Measurements from ENCODE around the gene PGP.

PGP gene

DNA sequence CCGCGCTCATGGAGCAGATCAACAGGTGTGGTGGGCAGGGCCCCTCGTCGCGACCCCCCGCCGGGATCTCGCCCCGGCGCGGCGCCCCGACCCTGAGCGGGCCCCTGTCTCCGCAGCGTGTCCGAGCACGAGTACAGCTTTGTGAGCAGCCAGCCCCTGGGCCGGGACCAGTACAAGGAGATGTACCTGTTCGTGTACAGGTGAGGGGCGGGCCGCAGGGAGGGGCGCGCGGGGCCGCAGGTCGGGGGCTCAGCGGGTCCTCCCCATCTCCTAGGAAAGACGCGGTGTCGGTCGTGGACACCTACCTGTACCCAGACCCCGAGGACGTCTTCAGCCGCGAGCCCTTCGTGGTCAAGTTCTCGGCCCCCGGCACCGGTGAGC lies 22.5 kb upstream of the PGP start:
- DNase-seq (ENCODE audit: low read depth), result no peak

DNA sequence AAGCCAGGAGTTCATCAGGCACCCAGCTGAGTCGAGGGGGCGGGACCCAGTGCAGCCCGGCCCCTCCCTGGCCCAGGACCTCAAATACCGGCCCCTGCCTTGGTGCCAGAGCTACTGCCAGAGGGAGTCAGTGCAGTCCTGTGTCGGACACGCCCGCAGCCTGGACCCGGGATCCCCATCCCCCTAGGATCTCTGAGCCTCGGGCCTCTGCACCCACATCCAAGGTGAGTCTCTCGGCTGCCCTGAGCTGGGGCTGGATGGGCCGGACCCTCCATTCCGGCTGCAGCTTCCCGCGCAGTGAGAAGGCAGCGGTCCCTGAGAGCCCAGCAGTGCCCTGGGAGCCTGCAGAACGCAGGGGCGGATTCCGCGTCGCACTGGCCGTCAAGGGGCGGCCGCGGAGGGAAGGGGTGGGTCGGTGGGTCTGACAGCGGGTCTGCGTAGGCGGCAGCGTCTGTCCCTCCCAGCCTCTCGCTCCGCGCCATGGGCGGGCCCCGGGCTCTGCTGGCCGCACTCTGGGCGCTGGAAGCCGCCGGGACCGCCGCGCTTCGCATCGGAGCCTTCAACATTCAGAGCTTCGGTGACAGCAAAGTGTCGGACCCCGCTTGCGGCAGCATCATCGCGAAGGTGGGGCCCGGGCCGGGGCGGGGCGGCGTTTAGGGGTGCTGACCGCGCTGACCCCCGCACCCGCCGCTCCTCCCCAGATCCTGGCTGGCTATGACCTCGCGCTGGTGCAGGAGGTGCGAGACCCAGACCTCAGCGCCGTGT lies 21.9 kb upstream of the PGP start, which contains the start of gene DNASE1L2:
Gene DNASE1L2, plus strand, starts transcription at position 108 of the 765 bp plus-strand sequence. Its CDS starts 373 bp downstream, at position 481.
- DNase-seq (ENCODE audit: low read depth), result no peak

GRCh38 chr16:2235695-2236336 lies 21.2 kb upstream of the PGP start:
- DNase-seq (ENCODE audit: low read depth), result no peak

DNA sequence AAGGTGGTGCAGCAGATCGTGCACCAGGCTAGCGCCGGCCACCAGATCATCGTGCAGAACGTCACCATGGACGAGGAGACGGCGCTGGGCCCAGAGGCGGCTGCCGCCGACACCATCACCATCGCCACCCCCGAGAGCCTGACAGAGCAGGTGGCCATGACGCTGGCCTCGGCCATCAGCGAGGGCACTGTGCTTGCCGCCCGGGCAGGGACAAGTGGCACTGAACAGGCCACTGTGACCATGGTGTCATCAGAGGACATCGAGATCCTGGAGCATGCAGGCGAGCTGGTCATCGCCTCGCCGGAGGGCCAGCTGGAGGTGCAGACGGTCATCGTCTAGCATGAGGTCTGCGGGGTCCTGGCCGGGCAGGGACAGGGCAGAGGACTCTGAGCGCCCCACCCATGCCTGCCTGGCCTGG lies 20.6 kb upstream of the PGP start:
- DNase-seq (ENCODE audit: low read depth), result no peak

GRCh38 chr16:2234813-2235170 lies 20.2 kb upstream of the PGP start:
- no peak for DNase-seq (ENCODE audit: low read depth)

DNA sequence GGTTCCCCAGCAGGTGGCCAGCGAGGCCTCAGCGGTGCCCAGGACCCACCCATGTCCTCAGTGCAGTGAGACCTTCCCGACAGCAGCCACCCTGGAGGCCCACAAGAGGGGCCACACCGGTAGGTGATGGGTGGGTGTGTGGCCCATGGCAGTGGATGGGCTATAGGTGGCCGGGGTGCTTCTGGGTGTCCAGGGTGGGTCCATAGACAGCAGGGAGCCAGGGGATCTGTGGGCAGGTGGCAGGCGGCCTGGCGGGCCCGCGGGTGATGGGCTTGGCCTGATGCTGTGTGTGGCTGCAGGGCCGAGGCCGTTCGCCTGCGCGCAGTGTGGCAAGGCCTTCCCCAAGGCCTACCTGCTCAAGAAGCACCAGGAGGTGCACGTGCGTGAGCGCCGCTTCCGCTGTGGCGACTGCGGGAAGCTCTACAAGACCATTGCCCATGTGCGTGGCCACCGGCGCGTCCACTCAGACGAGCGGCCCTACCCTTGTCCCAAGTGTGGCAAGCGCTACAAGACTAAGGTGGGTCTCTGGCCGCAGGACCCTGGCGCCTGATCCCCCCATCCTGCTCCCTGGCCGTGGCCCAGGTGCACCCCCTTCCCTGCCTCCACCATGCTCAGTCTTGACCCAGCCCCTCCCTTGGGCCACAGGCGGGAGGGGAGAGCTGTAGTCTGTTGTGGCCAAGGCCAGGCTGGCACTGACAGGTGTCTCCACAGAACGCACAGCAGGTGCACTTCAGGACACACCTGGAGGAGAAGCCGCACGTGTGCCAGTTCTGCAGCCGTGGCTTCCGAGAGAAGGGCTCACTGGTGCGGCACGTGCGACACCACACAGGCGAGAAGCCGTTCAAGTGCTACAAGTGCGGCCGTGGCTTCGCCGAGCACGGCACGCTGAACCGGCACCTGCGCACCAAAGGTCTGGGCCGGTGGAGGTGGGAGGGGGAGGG lies 19.5 kb upstream of the PGP start:
- DNase-seq (ENCODE audit: low read depth), result no peak

- no peak for DNase-seq (ENCODE audit: low read depth)
Measured at GRCh38 chr16:2233046-2233775, 18.6 kb upstream of the PGP start.

DNA sequence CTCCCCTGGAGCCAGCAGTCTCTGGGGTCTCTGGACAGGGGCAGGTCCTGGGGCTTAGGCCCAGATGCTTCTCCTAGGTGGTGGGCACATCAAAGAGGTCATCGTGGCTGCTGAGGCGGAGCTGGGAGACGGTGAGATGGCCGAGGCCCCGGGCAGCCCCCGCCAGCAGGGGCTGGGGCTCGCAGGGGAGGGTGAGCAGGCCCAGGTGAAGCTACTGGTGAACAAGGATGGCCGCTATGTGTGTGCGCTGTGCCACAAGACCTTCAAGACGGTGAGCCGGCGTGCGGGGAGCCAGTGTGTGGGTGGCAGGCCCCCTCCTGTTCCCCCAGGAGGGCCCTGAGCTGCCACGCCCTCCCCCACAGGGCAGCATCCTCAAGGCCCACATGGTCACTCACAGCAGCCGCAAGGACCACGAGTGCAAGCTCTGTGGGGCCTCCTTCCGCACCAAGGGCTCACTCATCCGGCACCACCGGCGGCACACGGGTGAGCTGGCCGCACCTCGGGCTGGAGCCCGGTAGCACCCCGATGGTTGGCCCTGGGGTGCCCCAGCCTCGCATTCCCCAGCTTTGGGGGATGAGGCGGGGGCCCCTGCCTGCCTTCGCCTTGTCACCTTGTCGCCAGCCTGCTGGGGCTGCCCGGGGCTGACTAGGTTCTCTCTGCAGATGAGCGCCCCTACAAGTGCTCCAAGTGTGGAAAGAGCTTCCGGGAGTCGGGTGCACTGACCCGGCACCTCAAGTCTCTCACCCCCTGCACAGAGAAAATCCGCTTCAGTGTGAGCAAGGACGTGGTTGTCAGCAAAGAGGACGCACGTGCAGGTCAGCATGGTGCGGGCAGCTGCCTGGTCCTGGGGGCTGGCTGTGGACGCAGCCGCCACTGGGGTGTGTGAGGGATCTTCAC lies 17.7 kb upstream of the PGP start:
- DNase-seq (ENCODE audit: low read depth), result no peak

- no peak for DNase-seq (ENCODE audit: low read depth)
Measured at GRCh38 chr16:2231016-2231931, 16.6 kb upstream of the PGP start.

DNA sequence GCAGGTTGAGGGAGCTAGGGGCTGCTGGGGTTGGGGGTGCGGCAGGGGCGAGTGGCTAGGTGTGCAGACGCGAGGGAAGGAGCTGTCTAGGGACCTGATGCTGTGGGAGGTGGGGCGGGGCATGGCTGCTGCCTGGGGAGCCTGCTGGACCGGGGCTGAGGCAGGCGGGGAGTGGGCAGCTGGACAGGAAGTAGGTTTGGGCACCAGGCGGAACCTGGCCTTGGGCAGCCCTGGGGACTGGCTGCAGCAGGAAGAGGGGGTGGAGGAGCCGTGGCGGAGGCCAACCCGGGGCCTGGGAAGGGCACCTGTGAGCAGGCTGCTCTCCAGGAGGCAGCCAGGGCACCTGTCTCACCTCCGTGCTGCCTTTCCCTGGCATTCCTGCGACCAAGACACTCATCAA lies 15.7 kb upstream of the PGP start:
- DNase-seq (ENCODE audit: low read depth), result no peak

GRCh38 chr16:2229632-2230250 lies 15.1 kb upstream of the PGP start:
- no peak for DNase-seq (ENCODE audit: low read depth)

GRCh38 chr16:2229091-2229490 lies 14.5 kb upstream of the PGP start:
- no peak for DNase-seq (ENCODE audit: low read depth)

DNA sequence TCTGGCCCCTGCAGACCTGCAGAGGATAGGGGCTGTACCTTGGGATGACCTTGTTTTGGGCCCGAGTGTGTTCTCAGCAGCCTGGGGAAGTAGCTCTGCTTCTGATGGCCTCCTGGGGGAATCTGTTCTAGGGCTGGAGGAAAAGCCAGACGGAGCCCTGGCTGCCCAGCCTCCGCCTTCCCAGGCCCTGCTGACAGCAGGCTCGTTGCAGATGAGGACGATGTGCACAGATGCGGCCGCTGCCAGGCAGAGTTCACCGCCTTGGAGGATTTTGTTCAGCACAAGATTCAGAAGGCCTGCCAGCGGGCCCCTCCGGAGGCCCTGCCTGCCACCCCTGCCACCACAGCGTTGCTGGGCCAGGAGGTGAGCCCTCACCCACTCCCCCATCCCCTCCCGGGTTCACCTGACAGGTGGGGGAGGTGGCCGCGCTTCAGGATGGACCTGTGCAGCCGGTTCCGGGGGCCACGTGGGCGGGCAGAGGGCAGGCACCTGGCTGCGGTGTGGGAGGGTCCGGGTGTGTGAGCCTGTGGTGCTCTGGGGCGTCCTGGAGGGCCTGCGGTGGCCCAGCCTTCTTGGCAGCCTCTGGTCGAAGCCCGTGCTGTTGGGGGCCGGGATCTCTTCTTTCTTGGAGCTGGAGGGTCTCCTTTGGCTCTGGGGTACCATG lies 13.7 kb upstream of the PGP start:
- DNase-seq (ENCODE audit: low read depth), result no peak

GRCh38 chr16:2226918-2227317 lies 12.3 kb upstream of the PGP start:
- no peak for DNase-seq (ENCODE audit: low read depth)

DNA sequence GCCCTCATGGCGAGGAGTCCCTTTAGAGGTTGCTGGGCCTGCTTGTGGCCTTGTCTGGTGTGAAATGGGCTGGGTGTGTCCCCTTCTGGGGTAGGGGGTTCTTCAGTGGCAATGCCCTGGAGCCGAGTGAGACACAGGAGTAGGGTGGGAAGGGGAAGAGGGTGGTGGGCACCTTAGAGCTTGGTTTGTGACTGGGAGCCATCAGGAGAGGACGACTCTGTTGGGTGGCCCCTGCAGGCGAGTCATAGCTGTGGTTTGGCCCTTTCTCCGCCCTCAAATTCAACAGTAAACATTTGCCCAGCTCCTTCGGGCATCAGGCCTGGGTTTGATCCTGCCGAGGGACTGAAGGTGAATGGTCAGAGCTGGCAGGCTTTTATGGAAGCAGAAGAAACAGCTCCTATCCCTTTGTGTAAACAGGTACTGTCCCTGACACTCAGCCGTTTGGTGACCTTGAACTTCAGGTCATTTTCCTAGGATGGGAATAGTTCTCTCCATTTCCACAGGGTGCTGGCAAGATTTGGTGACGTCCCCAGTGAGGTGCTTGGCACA lies 11.7 kb upstream of the PGP start:
- no peak for DNase-seq (ENCODE audit: low read depth)

GRCh38 chr16:2223942-2224486 lies 9.4 kb upstream of the PGP start:
- no peak for DNase-seq (ENCODE audit: low read depth)

DNA sequence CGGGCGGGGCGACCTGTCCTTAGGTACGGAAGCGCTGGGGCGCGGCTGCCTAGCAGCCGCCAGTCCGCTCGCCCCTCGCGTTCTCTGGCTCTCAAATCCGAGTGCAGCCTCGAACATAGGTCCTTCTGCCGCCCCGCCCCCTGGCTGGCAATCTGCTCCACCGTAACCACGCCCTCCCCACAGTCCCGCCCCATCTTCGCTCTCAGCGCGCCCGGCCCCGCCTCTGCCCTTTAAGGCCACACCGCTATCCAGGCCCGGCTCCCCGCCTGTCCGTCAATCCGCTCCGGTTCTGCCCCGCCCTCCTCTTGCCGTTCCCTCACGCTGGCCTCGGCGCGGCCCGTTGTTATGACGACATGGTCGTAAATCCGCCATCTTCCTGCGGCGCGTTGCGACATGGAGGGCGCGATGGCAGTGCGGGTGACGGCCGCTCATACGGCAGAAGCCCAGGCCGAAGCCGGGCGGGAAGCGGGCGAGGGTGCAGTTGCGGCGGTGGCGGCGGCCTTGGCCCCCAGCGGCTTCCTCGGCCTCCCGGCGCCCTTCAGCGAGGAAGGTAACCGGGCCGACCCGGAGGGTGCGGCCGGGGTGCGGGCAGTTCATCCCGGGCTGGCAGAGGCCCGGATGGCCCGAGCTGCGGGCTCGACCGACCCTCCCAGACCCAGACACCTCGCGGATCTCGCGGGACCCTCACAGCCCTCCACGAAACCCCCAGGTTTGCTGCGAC lies 8.7 kb upstream of the PGP start, which contains the start of gene E4F1:
Gene E4F1, plus strand, starts transcription at position 371 of the 721 bp plus-strand sequence. Its CDS starts 23 bp downstream, at position 394.
- peak; percentile 98 for DNase-seq (ENCODE audit: low read depth)

All from stimulated activated CD8-positive, alpha-beta memory T cell treated with anti-CD3 and anti-CD28 coated beads, Interleukin-12 subunit alpha, Interleukin-12 subunit beta, amount 100 ng/mL, for 4 hours (primary cell).